Measurements from ENCODE around the gene MYO1D. TPM values are rescaled to one million over a fixed set of nuclear protein-coding genes. Genes with fewer than 3 reads are reported as not detected.

Gene MYO1D
- total RNA-seq, 1 experiment from 2014 or later, result 29.9 TPM

- Mint-ChIP-seq H3K4me3 (no peak overlapping the region), H3K27ac (no peak overlapping the region), H3K4me1 (no peaks in the 10 kb centered on the region), H3K9me3 (peaks cover 11% of the 10 kb centered on the region), H3K36me3 (peaks cover 13% of the 10 kb centered on the region), H3K27me3 (ENCODE audit: low read depth) (peaks cover 3% of the 10 kb centered on the region; the same call in 1 of the 2 replicates)
- TF ChIP-seq ZNF219 (CRISPR knock-in tag; IDR thresholded peaks at IDR 0.05; ENCODE audit: borderline replicate concordance) (no peak), ZMAT4 (CRISPR knock-in tag; IDR thresholded peaks at IDR 0.05) (no peak), E2F1 (CRISPR knock-in tag; IDR thresholded peaks at IDR 0.05) (no peak), ESRRA (CRISPR knock-in tag; IDR thresholded peaks at IDR 0.05; ENCODE audit: borderline replicate concordance) (no peak), ZNF232 (CRISPR knock-in tag; IDR thresholded peaks at IDR 0.05) (no peak)
- ATAC-seq (no peak), DNase-seq (ENCODE audit: low spot score) (no peak)
- CTCF ChIA-PET, result interaction anchor here (1.7 kb wide), 1 partner anchor 37 kb away, joined by 6 read pairs; no protein-coding TSS in a partner anchor
- POLR2A ChIA-PET, result no interaction called here
These were observed 181.1 kb downstream of the MYO1D start for GRCh38 chr17:32695864-32696263.

GRCh38 chr17:32693194-32693897 is 183.6 kb downstream of the MYO1D start:
- ATAC-seq, result no peak
- DNase-seq (ENCODE audit: low spot score), result no peak
- Mint-ChIP-seq H3K36me3 (peaks cover 10% of the 10 kb centered on the region), H3K9me3 (peaks cover 11% of the 10 kb centered on the region), H3K27me3 (ENCODE audit: low read depth) (peaks cover 3% of the 10 kb centered on the region; the same call in 1 of the 2 replicates), H3K27ac (no peak overlapping the region), H3K4me3 (no peak overlapping the region), H3K4me1 (no peaks in the 10 kb centered on the region)
- TF ChIP-seq GTF2I (CRISPR knock-in tag; conservative IDR thresholded peaks at IDR 0.05) (no peak), IRF2 (CRISPR knock-in tag; IDR thresholded peaks at IDR 0.05; ENCODE audit: borderline replicate concordance, low read depth) (no peak)
- CTCF ChIA-PET, result interaction anchor here (0.6 to 0.8 kb wide), 2 partner anchors 34 to 171 kb away, joined by 4 read pairs; no protein-coding TSS in a partner anchor
- POLR2A ChIA-PET, result no interaction called here

- POLR2A ChIA-PET, result no interaction called here
- CTCF ChIA-PET, result interaction anchor here (0.8 kb wide), 1 partner anchor 33 kb away, joined by 4 read pairs; no protein-coding TSS in a partner anchor
- no peak overlapping the region for H3K27ac Mint-ChIP-seq
- no peak for TF ChIP-seq ZNF416 (CRISPR knock-in tag; IDR thresholded peaks at IDR 0.05)
- no peak for TF ChIP-seq ETV6 (CRISPR knock-in tag; IDR thresholded peaks at IDR 0.05)
- no peak for TF ChIP-seq CTCF (IDR thresholded peaks at IDR 0.05)
- TF ChIP-seq ZNF232 (CRISPR knock-in tag; IDR thresholded peaks at IDR 0.05), result no peak
- no peak for TF ChIP-seq HMGXB4 (CRISPR knock-in tag; IDR thresholded peaks at IDR 0.05)
- TF ChIP-seq JAZF1 (CRISPR knock-in tag; IDR thresholded peaks at IDR 0.05), result no peak
- no peak for TF ChIP-seq ZMAT4 (CRISPR knock-in tag; IDR thresholded peaks at IDR 0.05)
- no peak for TF ChIP-seq PRDM15 (CRISPR knock-in tag; IDR thresholded peaks at IDR 0.05)
- H3K4me1 Mint-ChIP-seq, result peaks cover 4% of the 10 kb centered on the region; the same call in 1 of the 2 replicates
- no peak for DNase-seq (ENCODE audit: low spot score)
- H3K4me3 Mint-ChIP-seq, result no peak overlapping the region
- peaks cover 3% of the 10 kb centered on the region; the same call in 1 of the 2 replicates for H3K27me3 Mint-ChIP-seq (ENCODE audit: low read depth)
- H3K9me3 Mint-ChIP-seq, result peaks cover 11% of the 10 kb centered on the region
- ATAC-seq, result no peak
- H3K36me3 Mint-ChIP-seq, result peaks cover 10% of the 10 kb centered on the region
These were observed 184.7 kb downstream of the MYO1D start for GRCh38 chr17:32692179-32692578.
